ENCODE data around the gene GUCD1.
"Not testable (repeated sequence)": the region's sequence is repeated elsewhere in the genome, so short reads cannot be mapped to it uniquely, and the experiment has no call there.

DNA sequence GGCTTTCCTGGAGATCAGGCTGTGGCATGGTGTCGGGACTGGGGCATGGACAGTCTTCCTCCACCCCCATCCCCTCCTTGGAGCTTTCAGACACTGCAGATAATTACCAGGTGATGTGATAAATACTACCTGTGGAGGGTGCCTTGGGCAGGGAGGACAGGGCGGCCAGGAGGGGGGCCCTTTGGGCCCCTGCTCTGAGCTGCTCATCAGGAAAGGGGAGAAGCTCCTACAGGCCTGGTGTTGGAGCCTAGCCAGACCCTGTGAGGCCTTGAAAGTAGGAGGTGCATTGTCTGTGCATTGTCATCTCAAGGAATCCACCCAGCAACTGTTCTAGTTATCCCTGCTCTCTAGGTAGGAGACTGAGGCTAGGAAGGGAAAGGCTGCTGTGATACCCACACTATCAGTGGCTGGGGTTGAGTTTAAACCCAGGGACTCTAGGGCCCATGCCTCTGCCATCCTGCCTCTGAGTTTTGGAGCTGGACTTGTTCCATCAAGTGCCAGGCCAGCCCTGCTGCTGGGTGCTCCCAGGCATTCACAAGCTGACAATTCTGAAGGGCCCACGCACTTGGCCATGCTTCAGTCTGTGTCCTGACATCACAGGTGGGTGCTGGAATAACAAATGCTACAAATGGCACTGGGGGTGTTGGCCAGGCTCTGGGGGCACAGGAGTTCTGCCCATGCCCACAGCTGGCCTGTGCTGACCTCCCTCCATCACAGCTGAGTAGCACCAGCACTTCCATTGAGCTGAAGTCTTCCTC, 45.2 kb upstream of the GUCD1 start:
- TF ChIP-seq, protein P1, sequence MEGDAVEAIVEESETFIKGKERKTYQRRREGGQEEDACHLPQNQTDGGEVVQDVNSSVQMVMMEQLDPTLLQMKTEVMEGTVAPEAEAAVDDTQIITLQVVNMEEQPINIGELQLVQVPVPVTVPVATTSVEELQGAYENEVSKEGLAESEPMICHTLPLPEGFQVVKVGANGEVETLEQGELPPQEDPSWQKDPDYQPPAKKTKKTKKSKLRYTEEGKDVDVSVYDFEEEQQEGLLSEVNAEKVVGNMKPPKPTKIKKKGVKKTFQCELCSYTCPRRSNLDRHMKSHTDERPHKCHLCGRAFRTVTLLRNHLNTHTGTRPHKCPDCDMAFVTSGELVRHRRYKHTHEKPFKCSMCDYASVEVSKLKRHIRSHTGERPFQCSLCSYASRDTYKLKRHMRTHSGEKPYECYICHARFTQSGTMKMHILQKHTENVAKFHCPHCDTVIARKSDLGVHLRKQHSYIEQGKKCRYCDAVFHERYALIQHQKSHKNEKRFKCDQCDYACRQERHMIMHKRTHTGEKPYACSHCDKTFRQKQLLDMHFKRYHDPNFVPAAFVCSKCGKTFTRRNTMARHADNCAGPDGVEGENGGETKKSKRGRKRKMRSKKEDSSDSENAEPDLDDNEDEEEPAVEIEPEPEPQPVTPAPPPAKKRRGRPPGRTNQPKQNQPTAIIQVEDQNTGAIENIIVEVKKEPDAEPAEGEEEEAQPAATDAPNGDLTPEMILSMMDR (IDR thresholded peaks at IDR 0.05), result not testable (repeated sequence)
- not testable (repeated sequence) for TF ChIP-seq POLR2A (IDR thresholded peaks at IDR 0.05)

All from esophagus squamous epithelium (tissue), 4 donors.